ENCODE data around the gene NEU1.

NEU1 gene

DNA sequence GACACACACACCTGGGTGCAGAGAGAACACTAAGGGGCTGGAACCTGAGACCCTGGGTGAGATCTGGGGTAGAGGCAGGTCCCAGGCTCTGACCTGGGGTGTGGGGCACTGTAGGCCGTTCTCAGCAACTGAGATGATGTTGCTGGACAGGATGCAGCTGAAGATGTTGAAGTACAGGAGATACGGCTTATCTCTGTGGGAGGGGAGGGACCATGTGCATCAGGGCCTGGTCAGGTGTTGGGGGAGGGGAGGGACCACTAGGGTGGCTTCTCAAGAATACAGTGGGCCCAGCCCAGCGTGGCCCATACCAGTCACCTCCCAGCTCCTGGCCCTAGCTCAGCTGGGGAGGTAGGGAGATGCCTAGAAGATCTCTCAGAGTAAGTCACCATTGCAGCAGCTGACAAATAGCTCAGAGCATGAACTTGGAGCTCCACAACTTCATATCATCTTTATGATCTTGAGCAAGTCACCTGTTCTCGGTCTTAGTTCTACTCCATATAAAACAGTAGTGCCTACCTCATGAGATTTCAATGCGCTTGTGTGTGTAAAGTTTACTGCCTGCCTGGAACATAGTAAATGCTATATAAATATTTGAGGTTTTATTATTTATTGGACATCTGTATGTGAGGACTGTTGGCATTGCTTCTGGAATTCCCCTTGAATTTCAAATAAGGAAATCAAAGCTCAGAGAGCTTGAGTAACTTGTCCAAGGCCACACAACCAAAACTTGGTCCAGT, 12.4 kb upstream of the NEU1 start:
- no peak for TF ChIP-seq REST (IDR thresholded peaks at IDR 0.05; ENCODE audit: low read depth)

- no peak for TF ChIP-seq TCF12 (IDR thresholded peaks at IDR 0.05; ENCODE audit: low read depth)
- TF ChIP-seq, protein P1, sequence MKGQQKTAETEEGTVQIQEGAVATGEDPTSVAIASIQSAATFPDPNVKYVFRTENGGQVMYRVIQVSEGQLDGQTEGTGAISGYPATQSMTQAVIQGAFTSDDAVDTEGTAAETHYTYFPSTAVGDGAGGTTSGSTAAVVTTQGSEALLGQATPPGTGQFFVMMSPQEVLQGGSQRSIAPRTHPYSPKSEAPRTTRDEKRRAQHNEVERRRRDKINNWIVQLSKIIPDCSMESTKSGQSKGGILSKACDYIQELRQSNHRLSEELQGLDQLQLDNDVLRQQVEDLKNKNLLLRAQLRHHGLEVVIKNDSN (IDR thresholded peaks at IDR 0.05), result no peak
- no peak for TF ChIP-seq NFIC (IDR thresholded peaks at IDR 0.05)
- no peak for TF ChIP-seq CEBPB (IDR thresholded peaks at IDR 0.05)
- TF ChIP-seq YY1 (IDR thresholded peaks at IDR 0.05; ENCODE audit: low read depth), result no peak
- TF ChIP-seq ZBTB7A (IDR thresholded peaks at IDR 0.05; ENCODE audit: low read depth), result no peak
- no peak for TF ChIP-seq TAF1 (IDR thresholded peaks at IDR 0.05; ENCODE audit: low read depth)
- TF ChIP-seq TEAD4 (IDR thresholded peaks at IDR 0.05), result no peak
- TF ChIP-seq EP300 (IDR thresholded peaks at IDR 0.05; ENCODE audit: borderline replicate concordance), result no peak
These were observed 11.6 kb upstream of the NEU1 start for GRCh38 chr6:31874084-31874670.

DNA sequence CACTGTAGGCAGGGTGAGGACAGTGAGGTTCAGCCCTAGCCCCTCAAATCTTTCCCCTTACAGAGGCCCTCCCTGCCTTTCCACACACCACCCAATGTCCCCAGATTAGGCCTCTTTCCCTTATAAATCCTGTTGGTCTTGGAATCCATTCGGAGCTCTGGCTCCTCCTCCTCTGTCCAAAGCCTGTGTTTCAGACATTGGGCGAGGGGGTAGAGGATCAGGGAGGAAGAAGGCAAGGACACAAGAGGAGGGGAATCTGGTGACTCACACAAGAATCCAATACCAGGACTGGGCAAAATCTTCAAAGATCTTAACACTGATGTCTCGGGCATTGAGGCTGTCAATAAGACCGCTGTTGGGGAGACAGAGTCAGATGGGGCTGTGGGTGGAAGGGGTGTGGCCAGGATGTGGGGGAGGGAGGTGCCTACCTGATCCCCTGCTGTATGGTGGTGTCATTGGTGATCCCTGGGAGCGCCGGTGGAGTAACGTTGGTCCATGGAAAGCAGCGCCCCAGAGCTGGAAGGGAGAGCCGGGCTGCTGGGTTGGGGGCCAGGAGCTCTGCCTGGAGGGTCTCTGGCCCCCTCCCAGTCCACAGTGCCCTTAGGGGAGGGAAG, 8.5 kb upstream of the NEU1 start:
- TF ChIP-seq ZBTB7A (IDR thresholded peaks at IDR 0.05; ENCODE audit: low read depth) (no peak), YY1 (IDR thresholded peaks at IDR 0.05; ENCODE audit: low read depth) (no peak), TAF1 (IDR thresholded peaks at IDR 0.05; ENCODE audit: low read depth) (no peak)

DNA sequence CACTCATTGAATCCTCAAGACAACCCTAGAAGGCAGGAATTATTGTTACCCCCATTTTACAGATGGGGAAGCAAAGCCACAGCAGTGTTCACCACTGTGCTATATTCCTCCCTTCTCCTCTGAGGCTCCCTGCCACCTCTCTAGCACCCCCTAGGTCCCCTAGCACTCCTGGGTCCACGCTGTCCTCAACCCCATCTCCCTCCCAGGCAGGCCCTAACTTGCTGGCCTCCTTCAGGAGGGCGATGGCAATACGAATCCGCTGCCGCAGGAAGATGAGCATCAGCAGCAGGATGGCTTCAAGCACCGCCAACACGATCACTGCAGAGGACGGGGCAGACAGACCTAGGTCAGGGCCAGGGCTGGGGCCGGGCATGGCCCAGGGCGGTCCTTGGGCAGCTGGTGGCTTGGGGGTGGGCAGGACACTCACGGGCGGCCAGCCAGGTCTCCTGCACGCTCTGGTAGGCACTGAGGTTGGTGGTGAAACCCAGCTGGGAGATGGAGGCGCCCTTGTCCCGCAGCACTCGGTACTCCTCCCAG, 7.8 kb upstream of the NEU1 start:
- TF ChIP-seq TEAD4 (IDR thresholded peaks at IDR 0.05) (no peak), NFIC (IDR thresholded peaks at IDR 0.05) (no peak), RAD21 (IDR thresholded peaks at IDR 0.05; ENCODE audit: low read depth) (no peak; the same call in 1 of the 2 replicates), EGR1 (IDR thresholded peaks at IDR 0.05) (no peak), TCF12 (IDR thresholded peaks at IDR 0.05; ENCODE audit: low read depth) (no peak)
- TF ChIP-seq, protein P1 (IDR thresholded peaks at IDR 0.05), result no peak

DNA sequence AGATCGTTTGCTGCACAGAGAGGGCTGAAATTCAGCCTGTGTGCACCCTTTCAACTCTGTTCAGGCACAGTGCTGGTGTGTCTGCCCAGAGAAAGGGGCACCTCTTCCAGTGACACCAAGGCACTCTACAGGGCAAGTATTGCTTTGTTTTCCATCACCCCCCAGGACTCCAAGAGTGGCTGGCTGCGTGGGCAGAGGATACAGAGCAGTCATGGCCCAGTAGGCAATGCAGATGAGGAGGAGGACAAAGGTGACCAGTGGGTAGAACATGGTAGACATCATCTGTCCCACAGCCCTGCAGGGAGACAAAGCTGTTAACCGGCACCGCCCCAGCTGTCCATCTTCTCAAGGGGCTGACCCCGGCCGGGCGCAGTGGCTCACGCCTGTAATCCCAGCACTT, 6.7 kb upstream of the NEU1 start:
- TF ChIP-seq, protein P1 (IDR thresholded peaks at IDR 0.05), result no peak
- no peak for TF ChIP-seq YY1 (IDR thresholded peaks at IDR 0.05; ENCODE audit: low read depth)
- TF ChIP-seq CEBPB (IDR thresholded peaks at IDR 0.05), result no peak
- no peak for TF ChIP-seq EGR1 (IDR thresholded peaks at IDR 0.05)
- no peak for TF ChIP-seq TEAD4 (IDR thresholded peaks at IDR 0.05)
- no peak for TF ChIP-seq TCF12 (IDR thresholded peaks at IDR 0.05; ENCODE audit: low read depth)
- no peak for TF ChIP-seq NFIC (IDR thresholded peaks at IDR 0.05)
- TF ChIP-seq RAD21 (IDR thresholded peaks at IDR 0.05; ENCODE audit: low read depth), result no peak
- no peak for TF ChIP-seq FOXM1 (IDR thresholded peaks at IDR 0.05; ENCODE audit: borderline replicate concordance, low read depth)

DNA sequence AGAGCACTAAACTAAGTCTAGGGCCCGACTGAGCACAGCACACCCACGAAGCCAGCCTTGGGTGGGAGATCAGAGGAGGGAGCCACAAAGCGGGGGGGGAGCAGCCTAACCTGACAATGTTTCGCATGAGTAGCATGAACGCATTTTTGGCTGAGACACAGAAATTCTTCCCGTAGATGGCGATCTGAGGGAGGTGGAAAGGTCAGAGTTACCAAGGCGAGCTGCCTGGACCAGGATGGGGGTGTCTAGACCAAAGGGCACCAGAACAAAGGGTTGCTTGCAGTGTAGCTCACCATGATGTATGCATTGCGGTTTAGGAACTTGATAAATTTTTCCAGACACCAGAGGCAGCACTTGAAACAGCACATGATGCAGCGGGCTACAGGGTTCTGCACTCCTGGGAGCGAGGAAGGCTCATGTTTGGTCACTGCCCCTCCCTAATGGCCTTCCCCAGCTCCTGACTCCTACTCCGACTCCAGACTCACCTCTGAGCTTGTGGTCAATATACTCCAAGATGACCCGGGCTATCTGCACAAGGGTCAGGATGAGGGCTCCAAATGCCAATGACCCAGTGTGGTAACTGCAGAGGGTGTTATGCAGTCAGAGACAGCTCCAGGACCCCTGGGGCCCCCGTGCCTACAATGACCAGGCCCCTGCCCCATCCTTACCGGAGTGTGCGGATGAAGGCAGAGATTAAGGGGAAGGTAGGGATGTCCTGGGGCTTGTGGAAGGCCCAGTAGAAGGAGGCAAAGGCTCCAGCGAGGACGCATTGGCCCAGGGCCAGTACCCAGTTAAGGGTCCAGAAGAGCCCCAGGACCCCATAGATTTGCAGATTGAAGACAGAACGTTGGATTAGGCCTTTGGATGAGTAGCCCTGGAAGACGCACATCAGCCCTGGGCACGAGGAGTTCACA, 2.8 kb upstream of the NEU1 start:
- TF ChIP-seq TEAD4 (IDR thresholded peaks at IDR 0.05), result no peak
- no peak for TF ChIP-seq ZBTB7A (IDR thresholded peaks at IDR 0.05; ENCODE audit: low read depth)
- no peak for TF ChIP-seq REST (IDR thresholded peaks at IDR 0.05; ENCODE audit: low read depth)
- TF ChIP-seq CREB1 (IDR thresholded peaks at IDR 0.05; ENCODE audit: low read depth), result no peak
- no peak for TF ChIP-seq MAX (IDR thresholded peaks at IDR 0.05)
- TF ChIP-seq YY1 (IDR thresholded peaks at IDR 0.05; ENCODE audit: low read depth), result no peak
- TF ChIP-seq NFIC (IDR thresholded peaks at IDR 0.05), result no peak
- no peak for TF ChIP-seq TCF12 (IDR thresholded peaks at IDR 0.05; ENCODE audit: low read depth)
- no peak for TF ChIP-seq TAF1 (IDR thresholded peaks at IDR 0.05; ENCODE audit: low read depth)
- no peak for TF ChIP-seq FOXM1 (IDR thresholded peaks at IDR 0.05; ENCODE audit: borderline replicate concordance, low read depth)
- TF ChIP-seq, protein P1 (IDR thresholded peaks at IDR 0.05), result no peak
- no peak for TF ChIP-seq EGR1 (IDR thresholded peaks at IDR 0.05)
- no peak for TF ChIP-seq EP300 (IDR thresholded peaks at IDR 0.05; ENCODE audit: borderline replicate concordance)
- TF ChIP-seq CEBPB (IDR thresholded peaks at IDR 0.05), result no peak
- no peak for TF ChIP-seq RAD21 (IDR thresholded peaks at IDR 0.05; ENCODE audit: low read depth)

Measured in Ishikawa (cell line).